GM12891 (cell line): ENCODE measurements around the gene PUDP.

ENCODE experiments used
- POLR2A ChIP-seq: IDR thresholded peaks from 2 replicates; pipeline ENCODE4 v1.6.1; 2011; ENCODE audit warnings: low read depth, low read length, control low read depth
- TAF1 ChIP-seq: IDR thresholded peaks from 2 replicates; pipeline ENCODE4 v1.6.1; 2011; ENCODE audit warnings: low read depth, low read length, control low read depth

DNA sequence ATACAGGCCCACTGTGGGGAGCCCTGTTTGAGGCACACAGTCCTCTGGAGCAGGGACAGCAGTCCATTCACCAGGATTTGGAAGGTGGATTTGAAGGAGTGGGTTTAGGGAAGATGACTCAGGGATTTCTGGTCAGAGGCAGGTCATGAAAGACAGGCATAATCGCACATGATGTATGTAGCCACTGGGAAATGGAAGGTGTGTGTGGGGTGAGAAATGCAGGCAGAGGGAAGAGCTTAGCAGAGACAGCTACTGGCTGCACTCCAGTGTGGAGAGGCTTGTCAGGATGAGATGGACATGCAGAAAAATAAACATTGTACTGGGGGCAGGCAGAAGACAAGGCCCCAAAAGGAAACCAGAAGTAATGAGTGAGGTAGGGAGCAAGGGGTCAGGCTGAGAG is 85.7 kb downstream of the PUDP start:
- no peak for TF ChIP-seq POLR2A
- no peak for TF ChIP-seq TAF1
